Caco-2 (cell line): Measurements from ENCODE around the gene SOX15. TPM values are rescaled to one million over a fixed set of nuclear protein-coding genes. Genes with fewer than 3 reads are reported as not detected.

ENCODE experiments used
- BruUV-seq: library from RNA; stranded (reverse); fragments of 400-500 nt; replicated peaks from 2 replicates; lab custom pipeline; 2021; lab: Mats Ljungman, UMichigan
- CTCF ChIA-PET: fragments of 300-600 bp; sonication (Branson Sonifier 250); formaldehyde crosslinking; loops from one replicate; lab custom pipeline; 2022; ENCODE audit warnings: antibody characterized with exemption; lab: Charles Lee
- POLR2A ChIA-PET: fragments of 300-600 bp; sonication (Branson Sonifier 250); formaldehyde crosslinking; loops from one replicate; lab custom pipeline; 2022; ENCODE audit warnings: antibody characterized with exemption; lab: Charles Lee
- DNase-seq, 2 experiments: peaks; one replicate each; pipeline versions ENCODE4 v3.0.0 to v3.0.0-alpha.2; 2020 to 2022
- H3K27me3 ChIP-seq: replicated peaks from 2 replicates; pipeline ENCODE4 v1.6.0; 2011; ENCODE audit warnings: low read length; ENCODE audit not compliant: control insufficient read depth, insufficient read depth
- H3K36me3 ChIP-seq: 2 replicates; pipeline ENCODE4 v1.5.1; 2011; ENCODE audit warnings: low read length; ENCODE audit not compliant: control insufficient read depth, insufficient read depth
- H3K4me1 ChIP-seq: fragments of 250-450 bp; sonication (Bioruptor Pico); 2 replicates; pipeline ENCODE4 v1.5.1; 2020; ENCODE audit warnings: mild to moderate bottlenecking
- H3K4me3 ChIP-seq: 2 replicates; pipeline ENCODE4 v1.5.1; 2011; ENCODE audit warnings: low read depth, mild to moderate bottlenecking, control low read depth, low read length
- H3K9me3 ChIP-seq: fragments of 250-450 bp; sonication (Bioruptor Pico); 2 replicates; pipeline ENCODE4 v1.5.1; 2020; ENCODE audit warnings: mild to moderate bottlenecking, moderate library complexity
- H3K27ac Mint-ChIP-seq: one replicate; pipeline ENCODE4 v1.8.0; 2022; ENCODE audit warnings: mixed read lengths; ENCODE audit not compliant: unreplicated experiment
- H3K27me3 Mint-ChIP-seq: one replicate; pipeline ENCODE4 v1.8.0; 2022; ENCODE audit warnings: mixed read lengths; ENCODE audit not compliant: insufficient read depth, unreplicated experiment
- H3K36me3 Mint-ChIP-seq: one replicate; pipeline ENCODE4 v1.8.0; 2022; ENCODE audit warnings: mild to moderate bottlenecking, mixed read lengths; ENCODE audit not compliant: insufficient read depth, unreplicated experiment
- H3K4me1 Mint-ChIP-seq: one replicate; pipeline ENCODE4 v1.8.0; 2022; ENCODE audit warnings: low read depth, mixed read lengths; ENCODE audit not compliant: unreplicated experiment
- H3K4me3 Mint-ChIP-seq: one replicate; pipeline ENCODE4 v1.8.0; 2022; ENCODE audit warnings: mild to moderate bottlenecking, moderate library complexity, mixed read lengths; ENCODE audit not compliant: unreplicated experiment
- H3K9me3 Mint-ChIP-seq: one replicate; pipeline ENCODE4 v1.8.0; 2022; ENCODE audit warnings: mixed read lengths; ENCODE audit not compliant: unreplicated experiment
- CTCF ChIP-seq, 2 experiments: fragments of 200-600 bp in 1 of 2; IDR thresholded peaks; 1 replicate in 1 of 2; 2 replicates in 1 of 2; pipeline versions ENCODE4 v1.5.1 to v1.8.0; 2011 to 2022; ENCODE audit warnings: antibody characterized with exemption in 1 of 2, control low read depth in 1 of 2, inconsistent platforms in 1 of 2, low read depth in 1 of 2, low read length in 1 of 2, mild to moderate bottlenecking in 1 of 2, moderate library complexity in 1 of 2; ENCODE audit not compliant: insufficient read depth in 1 of 2, severe bottlenecking in 1 of 2, unreplicated experiment in 1 of 2
- intact Hi-C: fragments of 100-400 bp; cut with micrococcal nuclease; formaldehyde crosslinking; loops from one replicate; pipeline ENCODE4 v1.10.0; 2022; ENCODE audit not compliant: unreplicated experiment
- total RNA-seq: library from RNA; stranded (reverse); gene quantifications from 2 replicates; pipeline ENCODE4 v1.2.3, GENCODE V29; 2022

SOX15 gene
- total RNA-seq, 1 experiment from 2014 or later: not detected

GRCh38 chr17:7549401-7550055, 40.4 kb downstream of the SOX15 start:
- ChIA-PET CTCF (no interaction called here), POLR2A (no interaction called here)
- no peak for DNase-seq
- Histone ChIP-seq H3K27me3 (no peaks in the 10 kb centered on the region), H3K4me1 (peaks cover 4% of the 10 kb centered on the region; the same call in 1 of the 2 replicates), H3K4me3 (no peak overlapping the region), H3K9me3 (no peaks in the 10 kb centered on the region), H3K36me3 (no peaks in the 10 kb centered on the region)
- no peak overlapping the region for H3K4me3 Mint-ChIP-seq
- BruUV-seq: no TSS peak
- no peak overlapping the region for H3K27ac Mint-ChIP-seq
- no peaks in the 10 kb centered on the region for H3K9me3 Mint-ChIP-seq
- peaks cover 5% of the 10 kb centered on the region for H3K36me3 Mint-ChIP-seq
- intact Hi-C loops: no loop called here
- TF ChIP-seq CTCF (IDR thresholded peaks at IDR 0.05; ENCODE audit: insufficient read depth in 1 of 2, low read depth in 1 of 2, low read length in 1 of 2, severe bottlenecking in 1 of 2, unreplicated experiment in 1 of 2): no peak
- H3K4me1 Mint-ChIP-seq: peaks cover 10% of the 10 kb centered on the region
- no peaks in the 10 kb centered on the region for H3K27me3 Mint-ChIP-seq

GRCh38 chr17:7548585-7549400, 41.1 kb downstream of the SOX15 start, which contains the start of gene TNFSF12:
TNFSF12 (plus strand) TSS chr17:7549058; CDS start chr17:7549154, 96 bp downstream.
- POLR2A ChIA-PET: interaction anchor here (0.6 kb wide), 1 partner anchor 13 kb away, joined by 3 read pairs; no protein-coding TSS in a partner anchor

More at GRCh38 chr17:7548585-7549400, 41.1 kb downstream of the SOX15 start, which contains the start of gene TNFSF12:
- Histone ChIP-seq H3K4me1 (peaks cover 4% of the 10 kb centered on the region; the same call in 1 of the 2 replicates), H3K4me3 (no peak within 1 kb of the TSS), H3K36me3 (no peaks in the 10 kb centered on the region), H3K9me3 (no peaks in the 10 kb centered on the region), H3K27me3 (no peaks in the 10 kb centered on the region)
- H3K9me3 Mint-ChIP-seq: no peaks in the 10 kb centered on the region
- no peak within 1 kb of the TSS for H3K4me3 Mint-ChIP-seq
- H3K27me3 Mint-ChIP-seq: no peaks in the 10 kb centered on the region
- no peak within 1 kb of the TSS for H3K27ac Mint-ChIP-seq
- CTCF ChIA-PET: no interaction called here
- TF ChIP-seq CTCF (IDR thresholded peaks at IDR 0.05; ENCODE audit: insufficient read depth in 1 of 2, low read depth in 1 of 2, low read length in 1 of 2, severe bottlenecking in 1 of 2, unreplicated experiment in 1 of 2): no peak
- intact Hi-C loops: no loop called here
- BruUV-seq: no TSS peak
- DNase-seq: no peak
- peaks cover 10% of the 10 kb centered on the region for H3K4me1 Mint-ChIP-seq
- H3K36me3 Mint-ChIP-seq: peaks cover 5% of the 10 kb centered on the region
